ENCODE data around the gene KCNV2. TPM values are rescaled to one million over a fixed set of nuclear protein-coding genes. Genes with fewer than 3 reads are reported as not detected.

KCNV2 gene
- total and polyA plus RNA-seq, 2 experiments from 2014 or later: 0.60 TPM; not detected in 1

GRCh38 chr9:2778816-2779215, 61.5 kb downstream of the KCNV2 start:
- Histone ChIP-seq H2AFZ (no peak overlapping the region), H3K4me1 (ENCODE audit: insufficient read depth) (no peaks in the 10 kb centered on the region), H3K9me2 (ENCODE audit: insufficient read depth) (peaks cover 4% of the 10 kb centered on the region; the same call in 1 of the 2 replicates), H3K4me3 (no peak overlapping the region), H3K27me3 (ENCODE audit: insufficient read depth) (no peaks in the 10 kb centered on the region), H4K20me1 (replicated peaks; ENCODE audit: insufficient read depth) (no peaks in the 10 kb centered on the region; the same call in 1 of the 2 replicates), H3K27ac (ENCODE audit: low read depth) (no peak overlapping the region), H3K36me3 (ENCODE audit: insufficient read depth) (peaks cover 47% of the 10 kb centered on the region), H3K4me2 (no peak overlapping the region), H3F3A (replicated peaks; ENCODE audit: low read depth) (no peaks in the 10 kb centered on the region), H3K79me2 (replicated peaks; ENCODE audit: insufficient read depth) (peaks cover 39% of the 10 kb centered on the region)
- Mint-ChIP-seq H3K36me3 (ENCODE audit: low read depth) (peaks cover 98% of the 10 kb centered on the region), H3K4me3 (no peak overlapping the region), H3K9me3 (peaks cover 43% of the 10 kb centered on the region), H3K4me1 (no peaks in the 10 kb centered on the region), H3K27ac (no peak overlapping the region), H3K27me3 (ENCODE audit: insufficient read depth, low read depth, poor library complexity) (peaks cover 2% of the 10 kb centered on the region)
- DNase-seq (ENCODE audit: low spot score) (no peak), ATAC-seq (no peak)
- TF ChIP-seq REST (IDR thresholded peaks at IDR 0.05; ENCODE audit: unreplicated experiment) (no peak), CTCF (conservative IDR thresholded peaks at IDR 0.05; ENCODE audit: low read depth in 2 of 2) (no peak), ZNF114 (CRISPR knock-in tag; IDR thresholded peaks at IDR 0.05) (no peak), CREB1 (CRISPR knock-in tag; IDR thresholded peaks at IDR 0.05; ENCODE audit: low read depth) (no peak), JUNB (IDR thresholded peaks at IDR 0.05; ENCODE audit: unreplicated experiment) (no peak), EZH2phosphoT487 (IDR thresholded peaks at IDR 0.05; ENCODE audit: unreplicated experiment) (no peak), ZNF331 (CRISPR knock-in tag; IDR thresholded peaks at IDR 0.05; ENCODE audit: low read depth) (no peak), NANOG (IDR thresholded peaks at IDR 0.05; ENCODE audit: borderline replicate concordance) (no peak), EZH2 (IDR thresholded peaks at IDR 0.05; ENCODE audit: low read depth, unreplicated experiment) (no peak), POLR2AphosphoS5 (IDR thresholded peaks at IDR 0.05; ENCODE audit: low read depth) (no peak), ETS1 (IDR thresholded peaks at IDR 0.05) (no peak), ZNF462 (CRISPR knock-in tag; IDR thresholded peaks at IDR 0.05) (no peak), STAT1 (IDR thresholded peaks at IDR 0.05; ENCODE audit: unreplicated experiment) (no peak)

All from GM23338 (cell line).